Skeletal muscle cell (primary cell): ENCODE data around the gene EGFLAM.
A peak's percentile ranks its signal among the peaks of the same experiment; 100 is the strongest.
"Not testable (repeated sequence)": the region's sequence is repeated elsewhere in the genome, so short reads cannot be mapped to it uniquely, and the experiment has no call there.

Experiments
- DNase-seq: peaks from one replicate; pipeline ENCODE4 v3.0.0-alpha.2; 2010; ENCODE audit warnings: low read depth
- H3K4me3 ChIP-seq: 2 replicates; pipeline ENCODE4 v1.5.1; 2011; ENCODE audit warnings: low read depth, mild to moderate bottlenecking, control low read depth, low read length, moderate library complexity

Gene EGFLAM

DNA sequence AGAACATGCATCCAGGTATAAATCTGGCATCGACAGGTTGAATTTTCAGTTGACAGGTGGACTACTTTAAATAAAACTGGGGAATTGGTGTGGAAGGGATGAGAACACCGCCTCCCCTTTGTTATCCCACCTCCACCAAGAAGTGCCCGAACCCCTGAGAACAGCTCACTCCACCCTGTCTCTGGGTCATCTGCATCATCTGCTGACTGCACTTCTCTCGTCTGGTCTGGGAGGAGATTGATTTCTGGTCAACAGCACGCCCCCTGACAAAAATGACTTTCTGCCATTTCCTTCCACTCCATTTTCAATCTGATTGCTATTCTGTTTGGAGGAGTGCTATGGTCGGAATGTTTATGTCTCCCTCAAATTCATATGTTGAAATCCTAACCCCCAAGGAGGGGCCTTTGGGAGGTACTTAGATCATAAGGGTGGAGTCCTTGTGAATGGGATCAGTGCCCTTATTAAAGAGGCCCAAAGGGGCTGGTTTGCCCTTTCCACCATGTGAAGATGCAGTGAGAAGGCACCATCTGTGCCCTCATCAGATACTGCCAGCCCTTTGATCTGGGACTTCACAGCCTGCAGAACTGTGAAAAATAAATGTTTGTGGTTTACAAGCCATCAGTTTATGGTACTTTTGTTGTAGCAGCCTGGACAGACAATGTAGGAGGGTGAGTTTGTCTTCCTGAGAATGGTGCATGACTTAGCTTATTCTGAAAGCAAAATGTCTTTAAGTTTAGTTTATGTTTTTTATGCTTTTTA lies 145.7 kb downstream of the EGFLAM start:
- H3K4me3 ChIP-seq: no peak overlapping the region
- no peak for DNase-seq

DNA sequence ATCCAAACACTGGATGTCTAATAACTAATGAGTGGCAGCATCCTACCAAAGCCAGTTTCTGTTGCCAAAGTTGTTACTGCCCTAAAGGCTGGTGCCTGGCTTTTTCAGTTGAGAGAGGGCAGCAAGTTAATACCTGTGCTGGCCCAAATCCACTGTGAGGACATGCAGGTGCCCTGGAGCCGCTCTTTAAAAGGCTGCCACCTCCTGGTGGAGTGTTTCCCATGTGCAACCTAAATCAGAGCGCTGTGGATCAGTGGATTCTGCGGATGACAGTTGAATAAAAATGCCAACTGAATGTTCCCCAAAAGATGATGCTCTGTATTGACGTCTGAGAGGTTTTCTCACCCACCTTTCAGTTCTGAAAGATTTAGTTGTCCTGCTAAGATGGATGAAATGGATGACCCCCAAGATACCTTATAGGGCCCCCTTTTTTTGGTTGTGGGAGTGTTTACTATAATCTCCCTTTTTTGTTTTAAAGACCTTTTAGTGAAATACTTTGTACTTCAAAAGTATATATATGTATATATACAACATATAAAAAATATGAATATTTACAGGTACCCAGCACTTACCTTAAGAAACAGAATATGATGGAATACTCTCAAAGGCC lies 146.4 kb downstream of the EGFLAM start:
- no peak overlapping the region for H3K4me3 ChIP-seq
- DNase-seq: no peak

DNA sequence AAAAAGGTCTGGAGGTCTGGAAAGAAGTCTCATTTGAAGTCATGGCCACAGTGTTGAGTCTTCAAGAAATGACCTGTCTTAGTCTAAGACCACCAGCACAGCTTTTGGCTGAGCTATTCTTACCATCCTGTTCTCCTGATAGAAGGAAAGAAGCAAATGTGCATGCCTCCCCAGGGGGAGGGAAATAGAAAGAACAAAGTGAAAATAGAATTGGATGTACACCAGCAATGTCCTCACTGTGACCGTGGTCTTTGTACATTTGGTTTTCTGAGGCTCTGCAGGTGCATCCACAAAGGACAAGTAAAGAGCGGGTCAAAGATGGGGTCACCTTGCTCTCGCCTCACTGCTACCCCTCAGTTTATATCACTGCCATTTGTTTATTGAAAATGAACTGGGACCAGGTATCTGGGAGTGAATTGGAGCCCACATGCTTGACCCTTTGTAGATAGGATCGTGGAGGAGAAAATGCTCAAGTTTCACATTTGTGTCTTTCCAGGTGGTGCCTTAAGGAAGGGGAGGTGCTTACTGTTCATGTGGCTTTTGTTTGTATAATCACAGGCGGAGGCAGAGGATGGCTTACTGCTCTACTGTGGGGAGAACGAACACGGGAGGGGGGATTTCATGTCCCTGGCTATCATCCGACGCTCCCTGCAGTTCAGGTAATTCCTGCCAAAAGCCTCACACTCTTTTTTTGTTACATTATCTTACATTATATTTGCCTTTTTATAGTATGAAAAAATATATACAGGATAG lies 150.3 kb downstream of the EGFLAM start:
- no peak overlapping the region for H3K4me3 ChIP-seq
- no peak for DNase-seq

DNA sequence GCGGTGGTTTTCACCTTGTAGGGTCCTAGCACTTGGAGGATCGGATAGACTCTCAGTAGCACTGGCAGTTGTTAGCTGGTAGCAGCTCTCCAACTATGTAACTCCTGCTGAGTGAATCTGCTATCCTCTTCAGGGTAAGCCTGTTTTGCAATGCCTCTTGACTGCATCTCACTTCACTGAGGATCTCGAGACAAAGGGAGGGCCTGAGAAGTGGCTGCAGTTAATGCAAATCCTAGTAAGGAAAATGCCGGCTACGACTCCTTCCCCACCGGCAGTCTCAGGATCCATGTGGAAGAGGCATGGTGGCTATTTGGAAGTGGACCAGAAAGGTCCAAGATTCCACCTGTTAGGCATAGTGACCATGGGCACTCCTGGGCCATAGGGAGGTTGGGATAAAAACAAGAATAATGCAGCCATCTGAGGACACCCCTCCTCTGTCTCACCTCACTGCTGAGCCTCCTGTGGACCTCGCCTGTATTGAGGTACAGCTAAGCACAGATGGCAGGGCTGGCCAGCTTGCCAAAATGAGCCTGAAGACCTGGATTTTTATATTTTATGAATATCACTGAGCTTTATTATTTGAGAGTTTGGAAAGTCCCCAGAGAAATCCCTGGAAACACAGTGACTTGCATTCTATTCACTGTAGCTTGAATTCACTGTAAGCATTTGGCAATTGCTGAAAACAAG lies 152.1 kb downstream of the EGFLAM start:
- H3K4me3 ChIP-seq: no peak overlapping the region
- no peak for DNase-seq

DNA sequence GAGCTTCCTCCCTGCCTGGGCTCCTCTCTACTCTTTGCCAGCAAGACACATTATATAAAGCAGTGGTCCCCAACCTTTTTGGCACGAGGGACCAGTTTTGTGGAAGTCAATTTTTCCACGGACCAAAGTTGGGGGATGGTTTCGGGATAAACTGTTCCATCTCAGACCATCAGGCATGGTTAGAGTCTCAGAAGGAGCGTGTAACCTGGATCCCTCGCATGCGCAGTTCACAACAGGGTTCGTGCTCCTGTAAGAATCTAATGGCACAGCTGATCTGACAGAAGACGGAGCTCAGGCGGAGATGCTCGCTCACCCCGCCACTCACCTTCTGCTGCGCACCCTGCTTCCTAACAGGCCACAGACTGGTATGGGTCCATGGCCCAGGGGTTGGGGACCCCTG lies 155.3 kb downstream of the EGFLAM start:
- no peak for DNase-seq

DNA sequence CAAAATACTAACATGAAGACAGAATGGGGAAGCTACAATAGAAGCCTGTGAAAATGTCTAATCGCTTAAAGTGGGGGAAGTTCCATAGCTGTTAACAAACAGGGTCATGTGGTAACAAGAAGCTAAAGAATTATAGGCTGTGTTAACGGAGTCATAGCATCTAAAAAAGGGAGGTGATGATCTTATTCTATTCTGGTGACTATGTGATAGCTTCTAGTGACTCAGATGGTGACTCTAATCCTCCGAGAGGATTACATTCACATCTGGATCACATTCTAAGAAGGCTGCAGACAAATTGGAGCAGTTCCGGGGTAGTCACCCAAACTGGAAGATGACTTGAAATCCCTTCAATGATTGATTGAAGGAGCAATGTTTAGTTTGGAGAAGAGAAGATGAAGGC lies 156.0 kb downstream of the EGFLAM start:
- H3K4me3 ChIP-seq: no peak overlapping the region
- no peak for DNase-seq

More for the DNA sequence above, 155.3 kb downstream of the EGFLAM start:
- no peak overlapping the region for H3K4me3 ChIP-seq

DNA sequence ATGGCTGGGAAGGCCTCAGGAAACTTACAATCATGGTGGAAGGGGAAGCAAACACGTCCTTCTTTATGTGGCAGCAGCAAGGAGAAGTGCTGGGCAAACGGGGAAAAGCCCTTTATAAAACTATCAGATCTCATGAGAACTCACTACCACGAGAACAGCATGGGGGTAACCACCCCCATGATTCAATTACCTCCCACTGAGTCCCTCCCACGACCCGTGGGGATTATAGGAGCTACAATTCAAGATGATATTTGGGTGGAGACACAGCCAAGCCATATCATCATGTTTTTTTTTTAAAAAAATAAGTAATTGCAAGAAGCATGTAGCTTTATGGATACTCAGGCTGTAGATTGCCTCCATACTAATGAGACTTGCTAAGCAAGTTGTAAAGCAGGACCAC lies 157.4 kb downstream of the EGFLAM start:
- not testable (repeated sequence) for DNase-seq, H3K4me3 ChIP-seq

DNA sequence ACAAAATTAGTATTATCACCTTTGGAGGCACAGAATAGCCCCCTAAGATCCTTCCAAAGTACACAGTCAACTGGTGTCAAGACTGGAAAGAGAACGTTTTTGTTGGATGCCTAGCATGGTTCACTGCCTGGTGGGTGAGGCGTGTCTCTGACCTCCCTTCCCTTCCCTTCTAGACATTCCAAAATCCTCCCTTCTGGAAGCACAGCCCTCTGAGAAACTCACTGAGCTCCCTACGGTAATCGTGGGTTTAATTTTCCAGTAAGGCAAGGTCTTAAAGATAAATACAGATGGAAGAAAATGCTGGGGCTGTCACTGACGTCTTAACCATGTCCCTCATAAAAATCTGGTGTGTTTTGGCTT lies 159.3 kb downstream of the EGFLAM start:
- no peak overlapping the region for H3K4me3 ChIP-seq
- DNase-seq: no peak

DNA sequence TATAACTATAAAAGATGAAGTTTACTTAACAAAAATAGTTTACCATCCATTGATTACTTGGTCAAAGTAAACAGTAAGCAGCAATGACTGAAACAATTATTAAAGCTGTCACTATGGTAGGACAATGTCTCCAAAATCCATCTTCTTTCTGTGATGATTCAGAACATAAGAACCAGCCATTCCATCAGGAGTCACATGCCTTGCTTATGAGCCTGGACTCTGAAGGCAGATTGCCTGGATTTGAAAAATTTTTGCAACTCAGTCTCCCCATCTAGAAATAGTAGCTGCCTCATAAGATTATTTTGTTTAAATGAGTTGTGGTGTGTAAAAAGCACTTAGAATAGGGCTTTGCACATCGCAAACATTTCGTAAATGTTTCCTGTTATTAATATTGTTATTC lies 161.9 kb downstream of the EGFLAM start:
- DNase-seq: no peak
- H3K4me3 ChIP-seq: no peak overlapping the region

DNA sequence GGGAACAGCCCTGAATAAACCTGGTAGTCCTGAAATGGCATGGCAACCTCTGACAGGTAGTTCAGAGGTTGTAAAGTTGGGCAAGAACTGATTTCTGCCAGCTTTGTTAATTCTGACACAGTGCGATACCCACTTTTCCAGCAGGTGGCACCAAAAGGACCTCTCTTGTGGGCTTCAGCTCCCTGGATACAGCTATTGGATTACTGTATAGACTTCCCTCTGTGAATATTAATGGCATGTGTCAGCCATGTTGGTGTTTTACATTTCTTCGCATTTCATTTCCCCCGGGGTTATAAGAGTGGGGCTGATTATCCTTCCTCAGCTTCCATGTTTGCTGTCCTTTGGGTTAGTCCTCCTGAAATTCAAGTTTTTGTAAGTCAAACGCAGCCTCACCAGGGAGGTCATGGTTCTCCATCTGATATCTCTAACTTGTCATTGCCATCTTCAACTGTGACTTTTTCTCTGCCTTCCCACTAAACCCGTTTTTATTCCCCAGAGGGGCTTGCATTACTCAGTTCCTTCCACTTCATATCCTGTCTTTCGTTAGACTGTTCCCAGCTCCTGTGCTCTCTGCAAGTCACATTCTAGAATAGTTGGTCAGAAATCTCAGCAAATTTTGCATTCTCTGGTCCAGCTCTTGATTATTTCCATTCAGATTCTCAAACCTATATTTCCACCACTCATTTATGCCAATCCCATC lies 162.5 kb downstream of the EGFLAM start:
- peak; percentile 56 for DNase-seq

DNA sequence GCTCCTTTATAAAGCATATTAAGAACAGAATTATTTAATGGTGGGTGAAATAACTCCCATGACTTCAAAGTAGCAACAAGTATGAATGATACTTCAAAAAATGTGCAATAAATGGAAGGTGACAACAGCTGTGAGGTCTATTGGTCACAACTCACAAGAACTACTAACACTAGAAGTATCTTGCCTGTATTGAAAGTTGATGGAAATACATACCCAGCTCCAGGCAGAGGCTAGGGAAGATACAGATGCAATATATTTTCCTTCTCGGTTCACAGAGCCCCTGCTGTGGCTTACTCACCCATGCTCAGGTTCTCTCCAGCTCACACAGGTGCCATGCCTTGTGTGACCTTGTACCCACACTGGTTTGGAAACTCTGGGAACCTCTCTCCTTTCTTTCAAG lies 164.3 kb downstream of the EGFLAM start:
- DNase-seq: no peak
- H3K4me3 ChIP-seq: no peak overlapping the region

More for the DNA sequence above, 162.5 kb downstream of the EGFLAM start:
- H3K4me3 ChIP-seq: no peak overlapping the region

DNA sequence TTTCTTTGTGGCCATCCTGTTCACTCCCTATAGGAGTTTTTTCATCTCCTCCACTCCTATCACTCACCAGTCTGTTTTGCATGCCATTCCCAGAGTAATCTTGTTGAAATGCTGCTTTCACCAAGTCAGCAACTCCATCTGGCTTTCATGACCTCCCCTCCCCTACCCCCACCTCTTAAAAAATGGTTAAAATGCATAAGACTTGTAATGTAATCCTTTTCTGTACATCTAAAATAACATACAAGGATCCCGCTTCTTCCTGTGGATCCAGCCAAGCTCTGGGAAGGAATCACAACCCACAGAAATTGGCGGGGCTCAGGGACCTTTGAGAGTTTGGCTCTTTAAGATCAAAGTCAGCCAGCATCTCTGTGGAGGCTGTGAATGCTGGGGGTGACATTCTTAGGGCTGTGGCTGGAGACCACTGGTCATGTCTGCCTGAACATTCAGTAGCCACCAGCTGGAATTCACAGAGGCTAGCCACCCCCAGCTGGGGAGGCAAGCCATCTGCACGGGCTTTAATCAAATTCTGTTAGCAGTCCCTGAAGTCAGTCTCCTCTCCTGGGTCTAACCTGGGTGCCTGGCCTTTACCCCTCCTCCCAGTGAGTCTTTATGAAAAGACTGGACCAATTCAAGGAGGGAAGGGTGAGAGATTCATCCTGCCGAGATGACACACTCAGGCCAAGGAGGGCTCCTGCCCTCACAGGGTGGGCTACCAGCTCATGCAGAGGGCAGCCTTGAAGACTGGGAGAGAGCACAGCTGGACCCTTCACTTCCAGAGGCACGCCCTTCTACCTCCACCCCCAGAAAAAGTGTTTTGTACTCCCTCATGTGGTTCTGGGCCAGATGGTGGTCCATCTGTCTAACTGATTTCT lies 165.2 kb downstream of the EGFLAM start:
- no peak overlapping the region for H3K4me3 ChIP-seq
- DNase-seq: no peak

DNA sequence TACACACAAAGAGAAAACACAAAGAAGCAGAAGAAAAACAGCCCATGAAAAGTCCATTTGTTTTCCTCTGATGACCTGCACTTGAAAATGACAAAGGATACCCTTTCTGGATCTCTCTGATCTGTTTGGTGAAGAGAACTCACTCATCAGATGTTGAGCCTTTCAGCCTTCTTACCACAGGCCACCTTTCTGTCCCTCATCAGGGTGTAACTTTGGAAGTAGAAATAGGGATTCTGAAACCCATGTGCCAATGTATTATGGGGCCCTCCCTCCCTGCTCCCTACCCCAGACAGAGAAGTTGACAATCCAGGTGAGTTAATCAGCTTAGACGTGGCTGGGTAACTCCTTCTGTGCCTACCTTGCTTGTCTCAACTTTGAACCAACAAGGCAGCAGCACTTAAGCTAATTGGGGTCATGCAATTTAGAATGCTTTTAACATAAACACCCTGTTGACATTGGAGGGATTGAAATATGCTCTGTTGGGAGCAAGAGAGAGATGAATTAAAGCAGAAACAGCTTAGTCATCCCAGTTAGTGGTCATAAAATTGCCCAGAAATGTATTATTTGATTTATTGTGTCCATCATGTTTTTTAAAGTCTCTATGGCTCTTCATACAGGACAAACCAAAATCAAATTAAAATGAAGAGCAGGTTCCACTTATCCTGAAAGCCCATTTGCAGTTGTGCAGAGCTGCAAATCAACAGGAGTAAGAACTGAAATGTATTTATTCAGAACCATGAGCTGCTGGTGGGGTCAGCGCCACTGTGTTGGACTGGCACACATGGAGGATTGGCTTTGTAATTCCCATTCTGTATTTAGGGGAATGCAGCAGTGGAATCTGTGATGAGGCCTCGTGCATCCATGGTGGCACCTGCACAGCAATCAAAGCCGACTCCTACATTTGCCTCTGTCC lies 166.0 kb downstream of the EGFLAM start:
- DNase-seq: no peak
- no peak overlapping the region for H3K4me3 ChIP-seq

DNA sequence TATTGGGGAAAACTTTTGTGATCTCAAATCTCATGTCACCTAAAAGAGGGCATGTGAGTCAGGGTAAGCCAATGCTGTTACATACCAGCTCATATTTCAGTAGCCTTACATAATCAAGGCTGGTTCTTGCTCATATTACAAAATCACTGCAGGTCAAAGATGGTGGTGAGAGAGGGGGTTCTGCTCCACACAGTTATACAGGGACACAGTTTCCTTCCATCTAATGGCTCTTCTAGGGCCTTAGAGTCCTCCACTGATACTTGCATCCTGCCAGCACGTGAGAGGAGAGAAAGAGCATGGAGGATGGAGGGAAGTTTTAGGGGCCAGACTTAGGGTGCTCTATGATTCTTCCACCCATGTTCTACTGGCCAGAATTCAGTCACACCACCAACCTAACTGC lies 168.1 kb downstream of the EGFLAM start:
- DNase-seq: no peak
- no peak overlapping the region for H3K4me3 ChIP-seq

DNA sequence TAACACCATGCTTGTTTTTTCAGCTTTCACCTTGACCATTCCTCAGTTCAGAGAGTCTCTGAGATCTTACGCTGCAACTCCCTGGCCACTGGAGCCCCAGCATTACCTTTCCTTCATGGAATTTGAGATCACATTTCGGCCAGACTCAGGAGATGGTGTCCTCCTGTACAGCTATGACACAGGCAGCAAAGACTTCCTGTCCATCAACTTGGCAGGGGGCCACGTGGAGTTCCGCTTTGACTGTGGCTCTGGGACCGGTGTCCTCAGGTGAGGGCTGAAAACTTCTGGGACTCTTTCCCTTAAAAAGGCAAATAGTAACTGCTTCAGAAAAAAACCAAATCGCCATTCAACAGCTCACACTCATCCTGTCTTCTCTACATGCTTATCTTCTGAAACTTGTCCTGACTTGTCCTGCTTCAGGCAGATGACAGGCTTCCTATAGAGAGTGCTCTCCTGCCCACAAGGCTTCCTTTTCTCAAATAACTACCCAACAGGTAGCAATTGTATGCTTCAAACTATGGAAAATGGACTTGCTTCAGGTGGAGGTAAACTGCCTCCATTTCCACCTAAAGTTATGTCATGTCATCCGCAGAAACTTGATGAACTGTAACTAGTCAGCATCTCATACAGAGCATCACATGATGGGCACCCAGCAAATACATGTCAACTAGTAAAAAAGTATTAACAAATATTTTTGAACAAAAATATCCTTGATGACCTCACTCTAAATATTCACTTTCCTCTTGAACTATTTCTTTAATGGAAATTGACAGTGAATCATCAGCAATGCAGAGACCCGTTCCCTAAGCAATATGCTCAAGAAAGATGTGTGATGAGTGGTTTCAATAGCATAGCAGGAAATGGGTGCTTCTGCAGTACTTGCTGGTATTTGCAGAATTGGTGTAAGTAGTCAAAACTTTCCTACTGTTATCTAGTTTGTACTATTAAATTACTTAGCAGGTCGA lies 168.9 kb downstream of the EGFLAM start:
- no peak for DNase-seq
- H3K4me3 ChIP-seq: no peak overlapping the region

DNA sequence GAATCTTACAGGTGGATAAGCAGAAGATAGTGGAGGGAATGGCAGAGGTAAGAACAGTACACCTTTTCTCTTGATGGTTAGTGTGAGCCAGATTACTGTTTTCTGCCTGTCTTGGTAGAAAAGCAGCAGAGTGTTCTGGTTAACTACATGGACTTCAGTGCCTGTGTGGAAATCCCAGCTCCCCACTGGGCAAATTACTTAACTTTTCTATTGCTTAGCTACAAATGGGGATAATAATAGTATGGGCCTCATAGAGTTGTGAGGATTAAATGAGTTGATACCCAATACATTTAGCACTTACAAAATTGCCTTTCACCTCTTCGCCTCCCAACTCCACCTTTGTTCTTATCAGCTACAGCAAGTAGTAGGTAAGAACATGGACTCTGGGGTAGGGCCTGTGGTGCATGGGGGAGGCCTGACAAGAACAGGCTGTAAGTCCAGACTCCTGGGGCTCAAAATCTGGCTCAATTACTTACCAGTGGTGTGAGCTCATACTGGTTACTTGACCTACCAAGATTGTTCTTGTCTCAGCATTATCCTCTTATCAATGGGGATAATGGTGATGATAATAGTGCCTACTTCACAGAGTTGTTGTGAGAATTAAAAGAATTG lies 173.0 kb downstream of the EGFLAM start:
- H3K4me3 ChIP-seq: no peak overlapping the region
- no peak for DNase-seq
